ENCODE data around the gene NPTXR. TPM values are rescaled to one million over a fixed set of nuclear protein-coding genes. Genes with fewer than 3 reads are reported as not detected.

The NPTXR gene
- total RNA-seq, 1 donor from 2014 or later = 0.62 TPM

- H3K9me3 Mint-ChIP-seq (ENCODE audit: unreplicated experiment) = no peaks in the 10 kb centered on the region
- H3K27ac Mint-ChIP-seq (ENCODE audit: unreplicated experiment) = no peak overlapping the region
- peaks cover 5% of the 10 kb centered on the region for H3K27me3 Mint-ChIP-seq (ENCODE audit: unreplicated experiment)
- H3K4me3 Mint-ChIP-seq (ENCODE audit: unreplicated experiment) = no peak overlapping the region
- no peaks in the 10 kb centered on the region for H3K4me1 Mint-ChIP-seq (ENCODE audit: unreplicated experiment)
- no peak for TF ChIP-seq CTCF (IDR thresholded peaks at IDR 0.05; ENCODE audit: unreplicated experiment)
- H3K36me3 Mint-ChIP-seq (ENCODE audit: low read depth, unreplicated experiment) = no peaks in the 10 kb centered on the region
- DNase-seq (ENCODE audit: low spot score) = no peak
Measured at GRCh38 chr22:38833061-38833460, 10.8 kb downstream of the NPTXR start.

GRCh38 chr22:38832005-38832978, 11.5 kb downstream of the NPTXR start:
- Mint-ChIP-seq H3K36me3 (ENCODE audit: low read depth, unreplicated experiment) (no peaks in the 10 kb centered on the region), H3K4me3 (ENCODE audit: unreplicated experiment) (no peak overlapping the region), H3K9me3 (ENCODE audit: unreplicated experiment) (no peaks in the 10 kb centered on the region), H3K27ac (ENCODE audit: unreplicated experiment) (no peak overlapping the region), H3K27me3 (ENCODE audit: unreplicated experiment) (peaks cover 5% of the 10 kb centered on the region), H3K4me1 (ENCODE audit: unreplicated experiment) (no peaks in the 10 kb centered on the region)
- DNase-seq (ENCODE audit: low spot score) = no peak
- no peak for TF ChIP-seq CTCF (IDR thresholded peaks at IDR 0.05; ENCODE audit: unreplicated experiment)

GRCh38 chr22:38831166-38831945, 12.5 kb downstream of the NPTXR start:
- DNase-seq (ENCODE audit: low spot score) = no peak
- Mint-ChIP-seq H3K27ac (ENCODE audit: unreplicated experiment) (no peak overlapping the region), H3K36me3 (ENCODE audit: low read depth, unreplicated experiment) (no peaks in the 10 kb centered on the region), H3K9me3 (ENCODE audit: unreplicated experiment) (no peaks in the 10 kb centered on the region), H3K4me3 (ENCODE audit: unreplicated experiment) (no peak overlapping the region), H3K4me1 (ENCODE audit: unreplicated experiment) (no peaks in the 10 kb centered on the region), H3K27me3 (ENCODE audit: unreplicated experiment) (peaks cover 7% of the 10 kb centered on the region)
- no peak for TF ChIP-seq CTCF (IDR thresholded peaks at IDR 0.05; ENCODE audit: unreplicated experiment)

- no peaks in the 10 kb centered on the region for H3K36me3 Mint-ChIP-seq (ENCODE audit: low read depth, unreplicated experiment)
- no peak overlapping the region for H3K27ac Mint-ChIP-seq (ENCODE audit: unreplicated experiment)
- H3K4me1 Mint-ChIP-seq (ENCODE audit: unreplicated experiment) = no peaks in the 10 kb centered on the region
- no peak for DNase-seq (ENCODE audit: low spot score)
- TF ChIP-seq CTCF (IDR thresholded peaks at IDR 0.05; ENCODE audit: unreplicated experiment) = no peak
- H3K9me3 Mint-ChIP-seq (ENCODE audit: unreplicated experiment) = no peaks in the 10 kb centered on the region
- H3K4me3 Mint-ChIP-seq (ENCODE audit: unreplicated experiment) = no peak overlapping the region
- H3K27me3 Mint-ChIP-seq (ENCODE audit: unreplicated experiment) = peaks cover 7% of the 10 kb centered on the region
Measured at GRCh38 chr22:38830845-38831108, 13.1 kb downstream of the NPTXR start.

Measured in endothelial cell (in vitro differentiated cells).